HCT116 (cell line): ENCODE results near the gene CD320. TPM values are rescaled to one million over a fixed set of nuclear protein-coding genes. Genes with fewer than 3 reads are reported as not detected.

Source experiments
- ATAC-seq: fragments of 200-7000 bp; cut with Tn5 transposase; 2 replicates; pipeline ENCODE4 v1.9.1; 2020; ENCODE audit warnings: mild to moderate bottlenecking, moderate library complexity
- BruUV-seq: library from RNA; stranded (reverse); fragments of 400-500 nt; replicated peaks from 2 replicates; lab custom pipeline; 2021; lab: Mats Ljungman, UMichigan
- CTCF ChIA-PET: fragments of 300-600 bp; sonication (Branson Sonifier 250); formaldehyde crosslinking; loops from one replicate; lab custom pipeline; 2021; ENCODE audit warnings: antibody characterized with exemption; lab: Charles Lee
- POLR2A ChIA-PET: fragments of 300-600, 350-600 bp; sonication (Branson Sonifier 250); formaldehyde crosslinking; loops from one replicate; lab custom pipeline; 2021; ENCODE audit warnings: antibody characterized with exemption; lab: Charles Lee
- RAD21 ChIA-PET, 2 experiments: fragments of 300-600 bp; sonication (Branson Sonifier 250); formaldehyde crosslinking; loops; one replicate each; lab custom pipeline; 2023; ENCODE audit warnings: low total read pairs in 2 of 2; ENCODE audit not compliant: uncharacterized antibody in 2 of 2, unreplicated experiment in 2 of 2, low non-redundant PET in 1 of 2; lab: Charles Lee
- DNase-seq: peaks from one replicate; pipeline ENCODE4 v3.0.0-alpha.2; 2010; ENCODE audit warnings: low read depth, low spot score
- H2AFZ ChIP-seq: fragments of 200-600 bp; shearing (Covaris generic), sonication (generic); 2 replicates; pipeline ENCODE4 v1.6.1; 2017; ENCODE audit warnings: low read depth, mixed run types, mixed read lengths, antibody characterized with exemption, low read length; ENCODE audit not compliant: poor library complexity, severe bottlenecking
- H3K27ac ChIP-seq: 2 replicates; pipeline ENCODE4 v1.5.1; 2012; ENCODE audit warnings: low read depth, low read length
- H3K27me3 ChIP-seq: fragments of 200-600 bp; sonication (generic); 2 replicates; pipeline ENCODE4 v1.6.1; 2016; ENCODE audit warnings: mixed run types, low read length, mixed read lengths; ENCODE audit not compliant: insufficient read depth
- H3K36me3 ChIP-seq, 2 experiments: fragments of 200-500 bp in 1 of 2; fragments of 200-600 bp in 1 of 2; sonication (Bioruptor generic) in 1 of 2; sonication (generic) in 1 of 2; 2 replicates each; pipeline versions ENCODE4 v1.5.1 to v1.6.1; 2014 to 2016; ENCODE audit warnings: low read length in 2 of 2, inconsistent platforms in 1 of 2, mixed read lengths in 1 of 2, mixed run types in 1 of 2; ENCODE audit not compliant: insufficient read depth in 2 of 2, control insufficient read depth in 1 of 2
- H3K4me1 ChIP-seq, 2 experiments: fragments of 200-600 bp in 1 of 2; sonication (generic) in 1 of 2; 2 replicates each; pipeline versions ENCODE4 v1.5.1 to v1.6.1; 2012 to 2017; ENCODE audit warnings: low read length in 2 of 2, inconsistent platforms in 1 of 2, mild to moderate bottlenecking in 1 of 2, mixed read lengths in 1 of 2, mixed run types in 1 of 2, moderate library complexity in 1 of 2; ENCODE audit not compliant: insufficient read depth in 2 of 2, control insufficient read depth in 1 of 2
- H3K4me2 ChIP-seq: fragments of 200-600 bp; sonication (generic); 2 replicates; pipeline ENCODE4 v1.6.1; 2017; ENCODE audit warnings: mixed run types, low read length, mixed read lengths
- H3K4me3 ChIP-seq, 2 experiments: fragments of 200-600 bp in 1 of 2; sonication (generic) in 1 of 2; replicated peaks in 1 of 2; 2 replicates each; pipeline ENCODE4 v1.5.1; 2011 to 2016; ENCODE audit warnings: low read length in 2 of 2, control low read depth in 1 of 2, low read depth in 1 of 2, mild to moderate bottlenecking in 1 of 2, mixed read lengths in 1 of 2, mixed run types in 1 of 2
- H3K79me2 ChIP-seq: fragments of 200-600 bp; sonication (generic); 2 replicates; pipeline ENCODE4 v1.6.1; 2017; ENCODE audit warnings: mild to moderate bottlenecking, mixed run types, low read length, moderate library complexity, mixed read lengths; ENCODE audit not compliant: insufficient read depth
- H3K9ac ChIP-seq: fragments of 200-600 bp; sonication (generic); 2 replicates; pipeline ENCODE4 v1.6.1; 2016; ENCODE audit warnings: low read length, mixed read lengths
- H3K9me2 ChIP-seq: fragments of 200-600 bp; sonication (generic), shearing (Covaris generic); 2 replicates; pipeline ENCODE4 v1.6.1; 2017; ENCODE audit warnings: mixed run types, mild to moderate bottlenecking, moderate library complexity; ENCODE audit not compliant: insufficient read depth
- H3K9me3 ChIP-seq, 2 experiments: fragments of 200-500 bp in 1 of 2; fragments of 200-600 bp in 1 of 2; sonication (Bioruptor generic) in 1 of 2; sonication (generic) in 1 of 2; 2 replicates each; pipeline ENCODE4 v1.6.1; 2014 to 2017; ENCODE audit warnings: low read length in 2 of 2, mixed read lengths in 2 of 2, inconsistent platforms in 1 of 2, low read depth in 1 of 2, mild to moderate bottlenecking in 1 of 2, mixed run types in 1 of 2, moderate library complexity in 1 of 2; ENCODE audit not compliant: control insufficient read depth in 1 of 2, insufficient read depth in 1 of 2
- H4K20me1 ChIP-seq: fragments of 200-600 bp; sonication (generic), shearing (Covaris generic); 2 replicates; pipeline ENCODE4 v1.6.1; 2017; ENCODE audit warnings: mixed run types, mild to moderate bottlenecking, moderate library complexity; ENCODE audit not compliant: insufficient read depth
- CTCF ChIP-seq, 3 experiments: fragments of 200-600 bp in 1 of 3; sonication (generic) in 1 of 3; IDR thresholded peaks in 2 of 3; conservative IDR thresholded peaks in 1 of 3; 2 replicates each; pipeline ENCODE4 v1.5.1; 2012 to 2017; ENCODE audit warnings: low read depth in 2 of 3, low read length in 2 of 3, antibody characterized with exemption in 1 of 3, borderline replicate concordance in 1 of 3, control low read depth in 1 of 3, mild to moderate bottlenecking in 1 of 3, mixed read lengths in 1 of 3, mixed run types in 1 of 3, moderate library complexity in 1 of 3; ENCODE audit not compliant: insufficient read depth in 1 of 3
- EZH2 ChIP-seq: fragments of 200-600 bp; sonication (generic); IDR thresholded peaks from 2 replicates; pipeline ENCODE4 v1.6.1; 2017; ENCODE audit warnings: antibody characterized with exemption, mixed run types
- MAX ChIP-seq: IDR thresholded peaks from 2 replicates; pipeline ENCODE4 v1.6.1; 2012
- SIN3A ChIP-seq: IDR thresholded peaks from 2 replicates; pipeline ENCODE4 v1.6.1; 2012; ENCODE audit warnings: low read depth
- SP1 ChIP-seq: IDR thresholded peaks from 2 replicates; pipeline ENCODE4 v1.6.1; 2012; ENCODE audit warnings: low read depth
- SRF ChIP-seq: IDR thresholded peaks from 2 replicates; pipeline ENCODE4 v1.6.1; 2012; ENCODE audit warnings: low read depth
- TCF7L2 ChIP-seq: IDR thresholded peaks from 2 replicates; pipeline ENCODE4 v1.7.0; 2011; ENCODE audit warnings: borderline replicate concordance, inconsistent platforms; ENCODE audit not compliant: insufficient read depth, insufficient read length; ENCODE audit errors: extremely low read depth
- ZBTB33 ChIP-seq: IDR thresholded peaks from 2 replicates; pipeline ENCODE4 v1.6.1; 2011; ENCODE audit warnings: mild to moderate bottlenecking, low read length, moderate library complexity; ENCODE audit not compliant: insufficient replicate concordance; ENCODE audit errors: extremely low read depth
- ZNF274 ChIP-seq: fragments of 200-500 bp; sonication (Bioruptor generic); IDR thresholded peaks from 2 replicates; pipeline ENCODE4 v1.6.1; 2014; ENCODE audit warnings: mild to moderate bottlenecking, low read depth, low read length, inconsistent platforms
- intact Hi-C: fragments of 100-400 bp; cut with micrococcal nuclease; formaldehyde crosslinking; loops from 2 replicates; pipeline ENCODE4 v1.10.0; 2022
- total RNA-seq: library from RNA; stranded (reverse); gene quantifications from one replicate; pipeline ENCODE4 v1.2.1, GENCODE V29; 2021; ENCODE audit not compliant: unreplicated experiment

The CD320 gene
- total RNA-seq, 1 experiment from 2014 or later: 86.2 TPM

GRCh38 chr19:8319807-8320520 lies 11.8 kb upstream of the CD320 start:
- DNase-seq (no peak), ATAC-seq (no peak)
- H4K20me1 ChIP-seq: peaks cover 5% of the 10 kb centered on the region; the same call in 1 of the 2 replicates
- TF ChIP-seq SRF: no peak
- no peak for TF ChIP-seq SIN3A
- TF ChIP-seq CTCF (IDR thresholded peaks at IDR 0.05 in 2 of 3, conservative IDR thresholded peaks at IDR 0.05 in 1 of 3; ENCODE audit: borderline replicate concordance in 1 of 3, insufficient read depth in 1 of 3, low read depth in 2 of 3, low read length in 2 of 3): no peak
- TF ChIP-seq ZBTB33: no peak
- TF ChIP-seq EZH2: no peak
- no peak for TF ChIP-seq TCF7L2
- no peak for TF ChIP-seq MAX
- TF ChIP-seq ZNF274: no peak
- no peak for TF ChIP-seq SP1
- H3K27me3 ChIP-seq: no peaks in the 10 kb centered on the region
- no peak overlapping the region for H2AFZ ChIP-seq
- H3K9me2 ChIP-seq: no peaks in the 10 kb centered on the region
- intact Hi-C loops: no loop called here
- H3K4me2 ChIP-seq: peak overlapping the region; percentile 96
- ChIA-PET POLR2A (interaction anchor here (1.1 kb wide), 1 partner anchor 14 kb away, joined by 3 read pairs; no protein-coding TSS in a partner anchor), RAD21 (interaction anchor here in 1 of 2 experiments (0.6 kb wide), 1 partner anchor 66 kb away, joined by 4 read pairs; no protein-coding TSS in a partner anchor), CTCF (interaction anchor here (0.6 kb wide), 1 partner anchor 59 kb away, joined by 3 read pairs; no protein-coding TSS in a partner anchor)
- peaks cover 19 to 42% of the 10 kb centered on the region in 2 experiments for H3K36me3 ChIP-seq
- no peaks in the 10 kb centered on the region for H3K9me3 ChIP-seq
- H3K9ac ChIP-seq: peak overlapping the region; percentile 100
- peak overlapping the region; percentile 74; the same call in 1 of the 2 replicates for H3K27ac ChIP-seq
- no TSS peak for BruUV-seq
- peak overlapping the region; percentile 91 to 100 for H3K4me3 ChIP-seq
- peaks cover 61% of the 10 kb centered on the region for H3K79me2 ChIP-seq
- peaks cover 12 to 25% of the 10 kb centered on the region in 2 experiments; a peak in 3 of 4 replicates for H3K4me1 ChIP-seq
